Adrenal gland (tissue), 12 donors: ENCODE results near the gene PSD. TPM values are rescaled to one million over a fixed set of nuclear protein-coding genes. Genes with fewer than 3 reads are reported as not detected.

Source experiments
- DNase-seq, 7 donors: peaks; one replicate each; pipeline ENCODE4 v3.0.0-alpha.2; 2019 to 2020
- H3K27ac ChIP-seq, 5 donors: fragments of 200-600 bp; sonication (generic) in 4 of 5; 1 replicate in 3 of 5; 2 replicates in 2 of 5; pipeline versions ENCODE4 v1.5.1 to v1.8.0; 2016 to 2020; ENCODE audit warnings: mild to moderate bottlenecking in 1 of 5
- H3K27me3 ChIP-seq: fragments of 200-600 bp; 2 replicates; pipeline ENCODE4 v1.8.0; 2021
- H3K36me3 ChIP-seq, 2 donors: fragments of 200-600 bp; replicated peaks in 1 of 2; 1 replicate in 1 of 2; 2 replicates in 1 of 2; pipeline versions ENCODE4 v1.5.1 to v1.8.0; 2018 to 2022
- H3K4me1 ChIP-seq, 2 donors: fragments of 200-600 bp; replicated peaks in 1 of 2; 1 replicate in 1 of 2; 2 replicates in 1 of 2; pipeline versions ENCODE4 v1.5.1 to v1.8.0; 2018 to 2021
- H3K4me3 ChIP-seq, 4 donors: fragments of 200-600 bp; sonication (generic) in 3 of 4; one replicate each; pipeline ENCODE4 v1.5.1; 2016 to 2018
- H3K9me3 ChIP-seq, 3 donors: fragments of 200-600 bp; sonication (generic) in 1 of 3; replicated peaks in 1 of 3; 1 replicate in 2 of 3; 2 replicates in 1 of 3; pipeline versions ENCODE4 v1.5.1 to v1.8.0; 2016 to 2021
- CTCF ChIP-seq, 6 experiments: fragments of 450-650 bp in 4 of 6; fragments of 200-600 bp in 2 of 6; sonication (generic) in 1 of 6; IDR thresholded peaks; 1 replicate in 5 of 6; 2 replicates in 1 of 6; pipeline versions ENCODE4 v1.5.1 to v1.8.0; 2016 to 2021; ENCODE audit warnings: antibody characterized with exemption in 6 of 6, mild to moderate bottlenecking in 2 of 6, moderate library complexity in 1 of 6
- POLR2A ChIP-seq, 2 donors: fragments of 450-650 bp; IDR thresholded peaks; one replicate each; pipeline ENCODE4 v1.6.1; 2017; ENCODE audit warnings: antibody characterized with exemption in 2 of 2, mild to moderate bottlenecking in 2 of 2, moderate library complexity in 1 of 2
- WGBS, 4 donors: extraction: QIAGEN DNeasy Blood & Tissue Kit in 2 of 4; methylation state at CpG; one replicate each; pipeline versions ENCODE4 v1.1.5 to v1.1.7; 2013 to 2017; 5-methylcytosine and 5-hydroxymethylcytosine counted together
- intact Hi-C, 2 donors: fragments of 100-400 bp; cut with DNase I; formaldehyde crosslinking; loops; one replicate each; pipeline versions ENCODE4 v1.14.1 to v1.15.0; 2022 to 2023
- polyA plus RNA-seq, 3 donors: library from polyadenylated mRNA; stranded (reverse); fragments of 200-250 nt in 2 of 3; fragments of 350-450 nt in 1 of 3; fragmentation: Illumina TruSeq in 1 of 3; extraction: RNeasy Lipid Tissue Mini Kit (QIAGEN cat#74804) in 1 of 3; gene quantifications; one replicate each; pipeline ENCODE4 v1.2.3, GENCODE V29; 2013 to 2014
- total RNA-seq, 9 donors: library from RNA; depleted of rRNA in 4 of 9; stranded (reverse); fragments of >200 nt in 4 of 9; fragments of 120-200 nt in 1 of 9; fragmentation: NEBNext Ultra II Directional in 1 of 9; extraction: Animal tissue kit (Norgen Biotek cat#: 25700) in 1 of 9; gene quantifications; one replicate each; pipeline versions ENCODE4 v1.1.0 to v1.2.4, GENCODE V29; 2013 to 2023
- donor health status: healthy with polysubstance abuse.
- donor health status: Bipolar disorder and iron deficiency.
- donor health status: DM: yes; HTN: yes; CAD: no.
- donor health status: DM: no; HTN: no; CAD: no.
- donor health status: DM: no; HTN: no; CAD: no.
- donor health status: DM: yes; HTN: yes; CAD: no.

PSD gene
- total and polyA plus RNA-seq, 12 donors, result 0.54 to 43.7 (median 9.4) TPM; not detected in 1

GRCh38 chr10:102450124-102450373 lies 31.5 kb upstream of the PSD start:
- intact Hi-C loops, result no loop called here
- H3K27ac ChIP-seq, result peak overlapping the region in 4 of 5 donors; percentile 80 to 96 (median 85)

GRCh38 chr10:102449321-102450123 lies 30.9 kb upstream of the PSD start:
- H3K36me3 ChIP-seq, result no peaks in the 10 kb centered on the region
- no peaks in the 10 kb centered on the region for H3K27me3 ChIP-seq
- H3K27ac ChIP-seq, result peak overlapping the region in 4 of 5 donors; percentile 80 to 96 (median 85)
- no peak for TF ChIP-seq CTCF (IDR thresholded peaks at IDR 0.05)
- TF ChIP-seq POLR2A (IDR thresholded peaks at IDR 0.05), result no peak
- H3K4me1 ChIP-seq, result peaks cover 4 to 29% of the 10 kb centered on the region in 2 donors
- no peaks in the 10 kb centered on the region for H3K9me3 ChIP-seq
- H3K4me3 ChIP-seq, result peak overlapping the region; percentile 46 to 96 (median 76)
- DNase-seq, result peak; percentile 77 to 92 (median 87)
- 6 to 8% (median 7%) methylated on average over 29 to 30 of the region's 30 CpGs for WGBS, 4 donors
- intact Hi-C loops, result no loop called here

More at GRCh38 chr10:102450124-102450373, 31.5 kb upstream of the PSD start:
- WGBS, 4 donors, result 0 to 1% (median 0%) methylated on average over 5 to 11 of the region's 11 CpGs
- no peak for TF ChIP-seq POLR2A (IDR thresholded peaks at IDR 0.05)
- TF ChIP-seq CTCF (IDR thresholded peaks at IDR 0.05), result no peak
- Histone ChIP-seq H3K27me3 (no peaks in the 10 kb centered on the region), H3K9me3 (no peaks in the 10 kb centered on the region), H3K4me3 (peak overlapping the region; percentile 46 to 96 (median 76)), H3K36me3 (no peaks in the 10 kb centered on the region), H3K4me1 (peaks cover 4 to 29% of the 10 kb centered on the region in 2 donors)
- no peak for DNase-seq

- Histone ChIP-seq H3K36me3 (no peaks in the 10 kb centered on the region), H3K4me3 (no peak overlapping the region), H3K4me1 (peaks cover 0 to 6% of the 10 kb centered on the region in 2 donors), H3K27me3 (no peaks in the 10 kb centered on the region), H3K9me3 (no peaks in the 10 kb centered on the region), H3K27ac (no peak overlapping the region)
- TF ChIP-seq CTCF (IDR thresholded peaks at IDR 0.05), result no peak
- no peak for TF ChIP-seq POLR2A (IDR thresholded peaks at IDR 0.05)
- intact Hi-C loops, result no loop called here
- 51 to 66% (median 55%) methylated on average over 2 of the region's 2 CpGs for WGBS, 4 donors
- DNase-seq, result no peak
Observed at GRCh38 chr10:102444851-102445250, 26.3 kb upstream of the PSD start.

GRCh38 chr10:102438374-102438773 lies 19.8 kb upstream of the PSD start:
- DNase-seq, result no peak
- Histone ChIP-seq H3K4me3 (no peak overlapping the region), H3K27ac (no peak overlapping the region), H3K36me3 (no peaks in the 10 kb centered on the region), H3K27me3 (no peaks in the 10 kb centered on the region), H3K4me1 (peaks cover 0 to 3% of the 10 kb centered on the region in 2 donors), H3K9me3 (no peaks in the 10 kb centered on the region)
- TF ChIP-seq CTCF (IDR thresholded peaks at IDR 0.05) (no peak), POLR2A (IDR thresholded peaks at IDR 0.05) (no peak)
- intact Hi-C loops, result no loop called here
- WGBS, 4 donors, result 71 to 88% (median 78%) methylated on average over 1 of the region's 1 CpG
